C4-2B (cell line): ENCODE measurements around the gene SCAPER.

ENCODE experiments used
- CTCF ChIP-seq: fragments of 450-650 bp; conservative IDR thresholded peaks from 2 replicates; pipeline ENCODE4 v1.5.1; 2017; ENCODE audit warnings: mild to moderate bottlenecking
- ZFX ChIP-seq: fragments of 450-650 bp; IDR thresholded peaks from 2 replicates; pipeline ENCODE4 v1.6.1; 2017

GRCh38 chr15:76625267-76625666 is 279.9 kb downstream of the SCAPER start:
- no peak; the same call in 1 of the 2 replicates for TF ChIP-seq CTCF
- no peak for TF ChIP-seq ZFX
